Left ventricle myocardium inferior (tissue), 1 donor: Measurements from ENCODE around the gene DGLUCY. TPM values are rescaled to one million over a fixed set of nuclear protein-coding genes. Genes with fewer than 3 reads are reported as not detected.

Experiments
- DNase-seq: peaks from one replicate; pipeline ENCODE4 v3.0.0-alpha.2; 2020
- H3K27ac ChIP-seq: fragments of 200-600 bp; replicated peaks from 2 replicates; pipeline ENCODE4 v1.8.0; 2021
- H3K27me3 ChIP-seq: fragments of 200-600 bp; 2 replicates; pipeline ENCODE4 v1.8.0; 2021; ENCODE audit warnings: low read depth
- H3K36me3 ChIP-seq: fragments of 200-600 bp; 2 replicates; pipeline ENCODE4 v1.8.0; 2021
- H3K4me1 ChIP-seq: fragments of 200-600 bp; 2 replicates; pipeline ENCODE4 v1.8.0; 2021
- H3K4me3 ChIP-seq: fragments of 200-600 bp; 2 replicates; pipeline ENCODE4 v1.8.0; 2021; ENCODE audit warnings: mild to moderate bottlenecking, moderate library complexity
- H3K9me3 ChIP-seq: fragments of 200-600 bp; replicated peaks from 2 replicates; pipeline ENCODE4 v1.8.0; 2021
- CTCF ChIP-seq: fragments of 200-600 bp; IDR thresholded peaks from 2 replicates; pipeline ENCODE4 v1.8.0; 2021; ENCODE audit warnings: antibody characterized with exemption, mild to moderate bottlenecking, borderline replicate concordance
- intact Hi-C: fragments of 100-400 bp; cut with micrococcal nuclease; formaldehyde crosslinking; loops from one replicate; pipeline ENCODE4 v1.11.0; 2022
- total RNA-seq: library from RNA; stranded (reverse); fragmentation: NEBNext Ultra II Directional; extraction: Animal tissue kit (Norgen Biotek cat#: 25700); gene quantifications from one replicate; pipeline ENCODE4 v1.2.1, GENCODE V29; 2021
- donor health status: DM: no; HTN: yes; CAD: no; lungs with severe emphysema.

The DGLUCY gene
- total RNA-seq, 1 donor from 2014 or later: 220 TPM

- Histone ChIP-seq H3K27me3 (no peaks in the 10 kb centered on the region), H3K27ac (no peak overlapping the region), H3K4me3 (no peak overlapping the region), H3K9me3 (no peaks in the 10 kb centered on the region), H3K4me1 (peaks cover 51% of the 10 kb centered on the region), H3K36me3 (no peaks in the 10 kb centered on the region)
- intact Hi-C loops: no loop called here
- no peak for TF ChIP-seq CTCF
- DNase-seq: no peak
These were observed 2.4 kb upstream of the DGLUCY start for GRCh38 chr14:91111443-91111842.

GRCh38 chr14:91112194-91112593 lies 1.7 kb upstream of the DGLUCY start:
- Histone ChIP-seq H3K4me1 (peaks cover 58% of the 10 kb centered on the region), H3K27ac (no peak overlapping the region), H3K4me3 (no peak overlapping the region), H3K36me3 (no peaks in the 10 kb centered on the region), H3K9me3 (no peaks in the 10 kb centered on the region), H3K27me3 (no peaks in the 10 kb centered on the region)
- no peak for DNase-seq
- intact Hi-C loops: no loop called here
- no peak for TF ChIP-seq CTCF

- TF ChIP-seq CTCF: no peak
- no peak for DNase-seq
- intact Hi-C loops: no loop called here
- H3K4me3 ChIP-seq: peak overlapping the region; percentile 89
- no peaks in the 10 kb centered on the region for H3K9me3 ChIP-seq
- no peaks in the 10 kb centered on the region for H3K27me3 ChIP-seq
- H3K36me3 ChIP-seq: peaks cover 14% of the 10 kb centered on the region
- H3K27ac ChIP-seq: peak overlapping the region; percentile 99
- H3K4me1 ChIP-seq: peaks cover 62% of the 10 kb centered on the region
These were observed 499 bp downstream of the DGLUCY start for GRCh38 chr14:91114079-91115065.

- Histone ChIP-seq H3K27me3 (no peaks in the 10 kb centered on the region), H3K9me3 (no peaks in the 10 kb centered on the region), H3K36me3 (peaks cover 18% of the 10 kb centered on the region), H3K27ac (peak overlapping the region; percentile 99), H3K4me1 (peaks cover 75% of the 10 kb centered on the region), H3K4me3 (peak overlapping the region; percentile 89)
- no peak for DNase-seq
- no peak for TF ChIP-seq CTCF
- intact Hi-C loops: no loop called here
These were observed 2.3 kb downstream of the DGLUCY start for GRCh38 chr14:91115986-91116770.

GRCh38 chr14:91116913-91117588 lies 3.2 kb downstream of the DGLUCY start:
- Histone ChIP-seq H3K27me3 (no peaks in the 10 kb centered on the region), H3K4me1 (peaks cover 83% of the 10 kb centered on the region), H3K27ac (peak overlapping the region; percentile 99), H3K9me3 (no peaks in the 10 kb centered on the region), H3K4me3 (peak overlapping the region; percentile 89), H3K36me3 (peaks cover 18% of the 10 kb centered on the region)
- no peak for TF ChIP-seq CTCF
- DNase-seq: no peak
- intact Hi-C loops: no loop called here
